GM13976 (cell line): ENCODE measurements around the gene LIPF.
A peak's percentile ranks its signal among the peaks of the same experiment; 100 is the strongest.
"Not testable (repeated sequence)": the region's sequence is repeated elsewhere in the genome, so short reads cannot be mapped to it uniquely, and the experiment has no call there.

Source experiments
- DNase-seq: peaks from one replicate; pipeline ENCODE4 v3.0.0; 2012; ENCODE audit warnings: low spot score
- CTCF ChIP-seq: IDR thresholded peaks from 2 replicates; pipeline ENCODE4 v1.5.1; 2012; ENCODE audit warnings: borderline replicate concordance, mild to moderate bottlenecking; ENCODE audit not compliant: insufficient read depth; ENCODE audit errors: extremely low read depth, missing control alignments, control extremely low read depth
- in situ Hi-C: fragments of 300-500 bp; cut with MboI; formaldehyde crosslinking; loops from one replicate; pipeline ENCODE4 v1.12.0; 2022; ENCODE audit warnings: low sequenced_read_pairs, mixed read lengths, inconsistent platforms; ENCODE audit not compliant: unreplicated experiment

The LIPF gene

GRCh38 chr10:88687853-88688467, 23.7 kb downstream of the LIPF start:
- in situ Hi-C loops, result loop anchor here (10.0 kb wide), 1 partner anchor 127 kb away; no protein-coding TSS in a partner anchor
- peak; percentile 70 for TF ChIP-seq CTCF
- DNase-seq, result peak; percentile 36

- no peak for DNase-seq
- in situ Hi-C loops, result loop anchor here (10.0 kb wide), 1 partner anchor 125 kb away; no protein-coding TSS in a partner anchor
- no peak for TF ChIP-seq CTCF
These were observed 25.1 kb downstream of the LIPF start for GRCh38 chr10:88689366-88689765.

- in situ Hi-C loops, result no loop called here
- TF ChIP-seq CTCF, result no peak
- DNase-seq, result no peak
These were observed 29.3 kb downstream of the LIPF start for GRCh38 chr10:88693392-88694020.

GRCh38 chr10:88702848-88703597, 38.8 kb downstream of the LIPF start:
- in situ Hi-C loops, result no loop called here
- TF ChIP-seq CTCF, result no peak
- DNase-seq, result no peak

- DNase-seq, result no peak
- TF ChIP-seq CTCF, result no peak
- in situ Hi-C loops, result no loop called here
These were observed 41.7 kb downstream of the LIPF start, which contains the start of gene LIPK for GRCh38 chr10:88705958-88706357. LIPK (plus strand) TSS chr10:88706249; CDS start chr10:88724544, 18,295 bp downstream.

GRCh38 chr10:88707429-88708155, 43.4 kb downstream of the LIPF start:
- TF ChIP-seq CTCF, result no peak
- in situ Hi-C loops, result no loop called here
- no peak for DNase-seq

GRCh38 chr10:88709361-88709760, 45.1 kb downstream of the LIPF start:
- DNase-seq, in situ Hi-C loops: not testable (repeated sequence)
